Astrocyte (in vitro differentiated cells and primary cell): Measurements from ENCODE around the gene ZIC3.

ENCODE experiments used
- CTCF ChIP-seq: IDR thresholded peaks from 2 replicates; pipeline ENCODE4 v1.5.1; 2011; ENCODE audit warnings: low read depth, mild to moderate bottlenecking, inconsistent platforms, low read length, moderate library complexity; ENCODE audit not compliant: insufficient read depth
- EZH2 ChIP-seq: IDR thresholded peaks from 2 replicates; pipeline ENCODE4 v1.6.1; 2012; ENCODE audit warnings: mild to moderate bottlenecking, low read length, inconsistent platforms; ENCODE audit not compliant: insufficient read depth

GRCh38 chrX:137548261-137548660 lies 17.7 kb upstream of the ZIC3 start:
- no peak for TF ChIP-seq CTCF
- no peak for TF ChIP-seq EZH2
